ENCODE results near the gene SLC2A1. TPM values are rescaled to one million over a fixed set of nuclear protein-coding genes. Genes with fewer than 3 reads are reported as not detected.

Gene SLC2A1
- total RNA-seq, 2 donors from 2014 or later: 4.2 to 13.2 TPM

- DNase-seq: peak; percentile 44 to 78 (median 71)
These were observed 16.9 kb downstream of the SLC2A1 start for GRCh38 chr1:42941640-42942330.

GRCh38 chr1:42940851-42941639 lies 17.6 kb downstream of the SLC2A1 start:
- Histone ChIP-seq H3K27ac (peak overlapping the region in 2 of 4 donors; percentile 76 to 86), H3K27me3 (no peaks in the 10 kb centered on the region), H3K9me3 (no peaks in the 10 kb centered on the region), H3K4me1 (peaks cover 73% of the 10 kb centered on the region), H3K4me3 (no peak overlapping the region), H3K36me3 (replicated peaks in 1 of 2; ENCODE audit: insufficient read depth in 1 of 2, low read depth in 2 of 2) (no peaks in the 10 kb centered on the region)
- DNase-seq (peak in 1 of 4 donors; percentile 37), ATAC-seq (no peak)
- TF ChIP-seq POLR2A (IDR thresholded peaks at IDR 0.05) (no peak), CTCF (IDR thresholded peaks at IDR 0.05) (no peak)
- intact Hi-C loops (cut with DNase I): no loop called here
- 73 to 83% methylated on average over 14 of the region's 14 CpGs for WGBS, 2 donors

More at GRCh38 chr1:42941640-42942330, 16.9 kb downstream of the SLC2A1 start:
- no peaks in the 10 kb centered on the region for H3K36me3 ChIP-seq (replicated peaks in 1 of 2; ENCODE audit: insufficient read depth in 1 of 2, low read depth in 2 of 2)
- peak overlapping the region; percentile 13 to 86 (median 80) for H3K27ac ChIP-seq
- no peak for ATAC-seq
- no peak overlapping the region for H3K4me3 ChIP-seq
- intact Hi-C loops (cut with DNase I): no loop called here
- peaks cover 80% of the 10 kb centered on the region for H3K4me1 ChIP-seq
- no peaks in the 10 kb centered on the region for H3K9me3 ChIP-seq
- WGBS, 2 donors: 58 to 62% methylated on average over 9 of the region's 9 CpGs
- no peaks in the 10 kb centered on the region for H3K27me3 ChIP-seq
- TF ChIP-seq POLR2A (IDR thresholded peaks at IDR 0.05) (no peak), CTCF (IDR thresholded peaks at IDR 0.05) (no peak)

- Histone ChIP-seq H3K4me1 (peaks cover 55% of the 10 kb centered on the region), H3K9me3 (no peaks in the 10 kb centered on the region), H3K27me3 (no peaks in the 10 kb centered on the region), H3K36me3 (replicated peaks in 1 of 2; ENCODE audit: insufficient read depth in 1 of 2, low read depth in 2 of 2) (no peaks in the 10 kb centered on the region), H3K4me3 (no peak overlapping the region), H3K27ac (peak overlapping the region; percentile 2 to 35 (median 14))
- intact Hi-C loops (cut with DNase I): no loop called here
- DNase-seq: peak; percentile 51 to 77 (median 69)
- TF ChIP-seq POLR2A (IDR thresholded peaks at IDR 0.05) (no peak), CTCF (IDR thresholded peaks at IDR 0.05) (no peak)
- 31 to 42% methylated on average over 14 of the region's 14 CpGs for WGBS, 2 donors
- ATAC-seq: peak; percentile 30
These were observed 19.7 kb downstream of the SLC2A1 start for GRCh38 chr1:42938645-42939615.

- Histone ChIP-seq H3K27me3 (no peaks in the 10 kb centered on the region), H3K4me3 (no peak overlapping the region), H3K36me3 (replicated peaks in 1 of 2; ENCODE audit: insufficient read depth in 1 of 2, low read depth in 2 of 2) (no peaks in the 10 kb centered on the region), H3K4me1 (peaks cover 46% of the 10 kb centered on the region), H3K27ac (no peak overlapping the region), H3K9me3 (no peaks in the 10 kb centered on the region)
- intact Hi-C loops (cut with DNase I): no loop called here
- no peak for ATAC-seq
- TF ChIP-seq CTCF (IDR thresholded peaks at IDR 0.05) (no peak), POLR2A (IDR thresholded peaks at IDR 0.05) (no peak)
- peak in 1 of 4 donors; percentile 0 for DNase-seq
- WGBS, 2 donors: 83 to 99% methylated on average over 6 of the region's 6 CpGs
These were observed 20.6 kb downstream of the SLC2A1 start for GRCh38 chr1:42937836-42938644.
